GM19238 (cell line): ENCODE measurements around the gene ADRA2B.

Experiments used
- DNase-seq: peaks from one replicate; pipeline ENCODE4 v3.0.0; 2011; ENCODE audit warnings: low spot score; ENCODE audit not compliant: insufficient read length

Gene ADRA2B

GRCh38 chr2:96138179-96139145, 22.1 kb upstream of the ADRA2B start, which contains the start of gene ASTL:
Gene ASTL, minus strand, starts transcription at chr2:96138502. Its CDS starts 66 bp downstream, at chr2:96138436.
- peak; percentile 68 for DNase-seq

GRCh38 chr2:96137321-96138178, 21.2 kb upstream of the ADRA2B start:
- no peak for DNase-seq

GRCh38 chr2:96136129-96136720, 19.9 kb upstream of the ADRA2B start:
- no peak for DNase-seq

GRCh38 chr2:96135621-96136020, 19.2 kb upstream of the ADRA2B start:
- DNase-seq = no peak

GRCh38 chr2:96135171-96135570, 18.8 kb upstream of the ADRA2B start:
- DNase-seq = no peak

- no peak for DNase-seq
Observed at GRCh38 chr2:96134421-96134820, 18.1 kb upstream of the ADRA2B start.

GRCh38 chr2:96131813-96132745, 15.7 kb upstream of the ADRA2B start:
- no peak for DNase-seq

GRCh38 chr2:96131152-96131812, 14.9 kb upstream of the ADRA2B start:
- no peak for DNase-seq

- no peak for DNase-seq
Observed at GRCh38 chr2:96130483-96130882, 14.1 kb upstream of the ADRA2B start.

GRCh38 chr2:96129528-96130120, 13.3 kb upstream of the ADRA2B start:
- no peak for DNase-seq

GRCh38 chr2:96128456-96128855, 12.1 kb upstream of the ADRA2B start:
- no peak for DNase-seq

GRCh38 chr2:96124406-96125265, 8.3 kb upstream of the ADRA2B start:
- DNase-seq = no peak

- no peak for DNase-seq
Observed at GRCh38 chr2:96123936-96124335, 7.6 kb upstream of the ADRA2B start.

- no peak for DNase-seq
Observed at GRCh38 chr2:96123290-96123689, 6.9 kb upstream of the ADRA2B start.

GRCh38 chr2:96122391-96122790, 6.0 kb upstream of the ADRA2B start:
- DNase-seq = no peak

GRCh38 chr2:96121414-96121813, 5.0 kb upstream of the ADRA2B start:
- no peak for DNase-seq

GRCh38 chr2:96120991-96121390, 4.6 kb upstream of the ADRA2B start:
- DNase-seq = no peak

GRCh38 chr2:96120091-96120720, 3.8 kb upstream of the ADRA2B start:
- DNase-seq = no peak
